Posterior vena cava (tissue), 2 donors: ENCODE data around the gene CYGB. TPM values are rescaled to one million over a fixed set of nuclear protein-coding genes. Genes with fewer than 3 reads are reported as not detected.

Experiments used
- total RNA-seq, 2 donors: library from RNA; stranded (reverse); fragmentation: NEBNext Ultra II Directional; extraction: Animal tissue kit (Norgen Biotek cat#: 25700); gene quantifications; one replicate each; pipeline ENCODE4 v1.2.1, GENCODE V29; 2021
- donor health status: DM: yes; HTN: yes; CAD: no.
- donor health status: DM: yes; HTN: yes; CAD: no.

The CYGB gene
- total RNA-seq, 2 donors from 2014 or later = 16.3 to 24.5 TPM

Other genes with a start within 250 kb of the CYGB start
- 1 to 10 TPM in 1 of 2 donors, under 1 TPM in 1; 0.83 to 1.6 TPM for gene QRICH2, start 229.4 kb downstream of the CYGB start, total RNA-seq
- 10 to 100 TPM; 33.7 to 34.8 TPM for gene PRPSAP1, start 183.8 kb downstream of the CYGB start, total RNA-seq
- 10 to 100 TPM; 13.8 to 36.6 TPM for gene SPHK1, start 153.1 kb downstream of the CYGB start, total RNA-seq
- gene UBE2O, start 84.6 kb downstream of the CYGB start, total RNA-seq = 10 to 100 TPM; 17.2 to 17.9 TPM
- gene AANAT, start 70.1 kb downstream of the CYGB start, total RNA-seq = not detected
- 10 to 100 TPM; 26.7 to 31.4 TPM for gene RHBDF2, start 36.3 kb downstream of the CYGB start, total RNA-seq
- gene PRCD, start 2.3 kb upstream of the CYGB start, total RNA-seq = 1 to 10 TPM; 1.6 to 4.7 TPM
- gene ST6GALNAC2, start 48.2 kb upstream of the CYGB start, total RNA-seq = 1 to 10 TPM; 3.0 to 3.1 TPM
- gene ST6GALNAC1, start 106.0 kb upstream of the CYGB start, total RNA-seq = 1 to 10 TPM; 2.0 to 2.3 TPM
- 100 to 1,000 TPM; 343 to 428 TPM for gene MXRA7, start 173.3 kb upstream of the CYGB start, total RNA-seq
- gene JMJD6, start 188.9 kb upstream of the CYGB start, total RNA-seq = 10 to 100 TPM; 32.1 to 43.0 TPM
- 10 to 100 TPM; 23.3 to 25.6 TPM for gene METTL23, start 189.1 kb upstream of the CYGB start, total RNA-seq
- gene SRSF2, start 199.6 kb upstream of the CYGB start, total RNA-seq = 100 to 1,000 TPM; 120 to 133 TPM
- 10 to 100 TPM; 20.7 to 24.0 TPM for gene MFSD11, start 200.4 kb upstream of the CYGB start, total RNA-seq